Stimulated activated CD8-positive, alpha-beta memory T cell treated with anti-CD3 and anti-CD28 coated beads, Interleukin-4, amount 100 ng/mL, for 1 hour (primary cell): ENCODE measurements around the gene PDE4D.

Experiments
- DNase-seq, 2 donors: peaks; one replicate each; pipeline ENCODE4 v3.0.0-alpha.2; 2020; ENCODE audit warnings: low read depth in 2 of 2, low spot score in 1 of 2

Gene PDE4D

DNA sequence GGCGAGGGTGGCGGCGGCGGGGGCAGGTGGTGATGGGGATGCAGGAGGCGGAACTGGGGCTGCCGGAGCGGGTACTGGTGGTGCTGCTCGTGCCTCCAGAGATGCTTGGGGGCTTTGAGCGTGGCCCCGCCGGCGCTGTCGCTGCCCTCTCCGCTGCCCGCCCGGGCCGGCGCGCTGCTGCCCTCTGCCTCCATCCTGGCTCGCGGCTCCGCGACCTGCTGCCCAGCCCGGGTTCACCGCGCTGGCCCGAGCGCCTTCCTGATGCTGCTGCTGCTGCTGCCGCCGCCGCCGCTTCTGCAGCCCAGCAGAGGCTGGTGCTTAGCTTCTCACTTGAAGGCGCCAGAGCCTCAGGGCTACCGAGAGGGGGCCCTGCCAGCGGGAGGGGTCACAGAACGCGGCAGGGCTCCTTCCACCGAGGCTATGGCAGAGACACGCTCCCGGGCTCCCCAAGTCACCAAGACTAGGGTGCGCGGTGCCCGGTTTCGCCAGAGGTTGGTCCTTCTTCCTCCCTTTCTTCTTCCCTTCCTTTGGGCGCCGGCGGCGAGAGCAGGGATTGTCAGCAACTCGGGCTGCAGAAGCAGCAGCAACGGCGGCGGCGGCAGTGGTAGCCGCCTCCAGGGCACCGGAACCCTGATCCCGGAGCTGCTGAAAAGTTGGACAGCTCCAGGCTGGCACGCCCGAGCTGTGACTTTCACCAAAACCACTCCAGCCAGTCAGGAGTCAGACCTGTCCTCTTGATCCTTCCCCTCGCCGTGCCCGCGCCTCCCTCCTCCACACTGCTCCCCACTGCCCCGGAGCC, at the start of gene PDE4D:
Gene PDE4D (minus strand): TSS at position 298 of the 799 bp plus-strand sequence.
- no peak for DNase-seq

DNA sequence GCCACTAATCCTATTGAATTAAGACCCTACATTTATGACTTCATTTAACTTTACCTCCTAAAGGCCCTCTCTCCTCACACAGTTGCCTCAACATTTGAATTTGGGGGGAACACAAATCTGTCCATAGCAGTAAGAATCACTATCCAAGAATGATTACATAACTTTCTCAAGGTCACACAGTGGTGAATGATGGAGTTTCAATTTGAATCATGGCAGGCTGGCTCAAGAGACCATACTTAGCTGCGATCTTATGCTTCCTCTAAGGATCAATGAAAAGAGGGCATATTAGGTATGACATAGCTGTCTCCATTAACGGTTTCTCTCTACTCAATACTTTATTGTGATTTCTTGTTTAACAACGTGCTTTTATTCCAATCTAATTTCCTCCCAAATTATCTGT, 44.1 kb upstream of the PDE4D start:
- DNase-seq, result no peak

DNA sequence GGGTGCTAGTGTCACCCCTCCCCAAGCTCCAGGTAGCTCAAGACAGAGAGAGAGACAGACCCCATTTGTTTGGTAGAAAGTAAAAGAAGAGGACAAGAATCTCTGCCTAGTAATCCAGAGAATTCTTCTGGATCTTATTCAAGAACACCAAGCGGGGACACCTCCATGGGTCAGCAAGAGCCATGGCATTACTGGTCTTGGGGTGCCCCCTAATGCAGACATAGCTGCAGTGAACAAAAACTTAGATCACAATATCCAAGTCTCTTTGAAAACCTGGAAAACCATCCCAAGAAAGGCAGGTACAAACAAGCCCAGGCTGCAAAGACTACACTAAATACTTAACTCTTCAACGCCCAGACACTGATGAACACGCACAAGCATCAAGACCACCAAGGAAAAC, 29.9 kb upstream of the PDE4D start:
- DNase-seq, result no peak

DNA sequence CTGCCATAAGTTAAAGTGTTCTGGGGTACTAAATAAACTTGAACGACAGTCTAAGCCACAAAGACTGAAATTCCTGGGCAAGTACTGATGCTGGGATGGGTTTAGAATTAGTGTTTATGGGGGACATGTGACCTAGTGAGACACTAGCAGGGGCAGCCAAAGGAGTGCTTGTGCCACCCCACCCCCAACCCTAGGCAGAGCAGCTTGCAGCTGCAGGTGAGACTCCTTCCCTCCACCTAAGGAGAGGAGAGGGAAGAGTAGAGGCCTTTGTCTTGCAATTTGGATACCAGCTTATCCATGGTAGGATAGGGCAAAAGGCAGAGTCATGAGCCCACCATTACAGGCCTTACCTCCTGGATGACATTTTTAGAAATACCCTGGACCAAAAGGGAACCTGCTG, 28.7 kb upstream of the PDE4D start:
- DNase-seq, result no peak

DNA sequence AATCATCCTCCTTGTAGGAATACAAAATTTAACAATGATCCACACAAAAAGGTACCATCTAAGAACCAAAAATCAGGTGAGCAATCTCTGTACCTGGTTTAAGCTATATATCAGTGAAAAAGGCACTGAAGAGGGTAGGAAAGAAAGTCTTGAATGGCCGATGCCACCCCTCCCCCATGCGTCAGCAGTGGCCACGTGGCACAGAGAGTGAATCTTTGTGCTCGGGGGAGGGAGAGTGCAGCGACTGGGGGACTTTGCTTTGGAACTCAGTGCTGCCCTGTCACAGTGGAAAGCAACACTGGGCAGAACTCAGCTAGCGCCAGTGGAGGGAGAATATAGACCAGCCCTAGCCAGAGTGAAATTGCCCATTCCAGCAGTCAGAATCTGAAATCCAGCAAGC, 28.3 kb upstream of the PDE4D start:
- no peak for DNase-seq

DNA sequence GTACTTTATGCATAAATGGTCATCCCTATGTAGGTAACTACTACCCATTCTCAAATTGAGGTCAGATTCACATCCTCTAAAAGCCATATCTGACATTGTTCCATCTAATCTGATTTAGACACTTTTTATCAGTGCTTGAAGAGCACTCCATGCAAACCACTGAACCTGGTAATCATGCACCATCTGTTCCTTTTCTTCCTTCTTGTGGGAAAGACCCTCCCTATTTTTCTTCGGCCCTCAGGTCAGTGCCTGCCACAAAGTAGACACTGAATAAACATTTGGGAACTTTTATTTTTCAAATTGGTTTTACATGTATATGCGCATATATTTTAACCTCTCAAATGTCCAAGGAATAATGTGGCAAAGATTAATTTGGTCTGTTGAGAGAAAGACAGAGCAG, 26.0 kb upstream of the PDE4D start:
- no peak for DNase-seq

DNA sequence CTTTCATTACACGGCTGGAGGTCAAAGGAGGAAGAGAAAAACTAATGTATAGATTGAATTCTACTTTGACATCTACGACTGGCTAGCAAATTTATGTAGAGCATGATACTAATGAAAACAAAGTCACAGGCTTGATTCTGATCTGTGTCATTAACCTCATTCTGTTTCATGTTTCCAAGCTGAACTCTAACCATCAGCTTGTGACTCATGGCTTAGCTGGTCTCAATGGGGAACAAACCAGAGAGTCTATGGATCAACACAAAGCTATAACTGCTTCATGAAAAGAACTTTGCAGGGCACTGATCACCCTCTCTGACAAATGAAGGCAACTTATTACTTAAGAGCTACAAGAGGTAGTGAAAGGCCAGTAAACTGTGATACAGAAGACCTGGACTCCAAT, 23.6 kb upstream of the PDE4D start:
- no peak for DNase-seq

DNA sequence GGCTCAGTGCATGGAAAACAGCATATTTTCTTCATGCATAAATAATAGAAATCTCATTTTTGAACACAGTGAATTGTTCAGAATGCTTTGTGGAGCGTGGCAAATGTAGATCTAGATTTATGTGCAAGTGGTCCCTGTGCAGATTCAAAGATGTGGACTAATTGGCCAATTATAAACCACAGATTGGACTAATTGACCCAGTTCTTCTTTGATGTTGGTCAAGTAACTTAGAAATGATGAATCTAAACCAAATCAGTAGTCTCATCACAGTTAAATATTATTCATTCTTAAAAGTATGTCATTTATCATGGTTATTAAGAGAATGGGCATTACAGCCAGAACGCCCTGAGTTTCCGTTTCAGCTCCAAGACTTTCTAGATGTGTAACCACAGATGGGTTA, 11.7 kb upstream of the PDE4D start:
- no peak for DNase-seq

DNA sequence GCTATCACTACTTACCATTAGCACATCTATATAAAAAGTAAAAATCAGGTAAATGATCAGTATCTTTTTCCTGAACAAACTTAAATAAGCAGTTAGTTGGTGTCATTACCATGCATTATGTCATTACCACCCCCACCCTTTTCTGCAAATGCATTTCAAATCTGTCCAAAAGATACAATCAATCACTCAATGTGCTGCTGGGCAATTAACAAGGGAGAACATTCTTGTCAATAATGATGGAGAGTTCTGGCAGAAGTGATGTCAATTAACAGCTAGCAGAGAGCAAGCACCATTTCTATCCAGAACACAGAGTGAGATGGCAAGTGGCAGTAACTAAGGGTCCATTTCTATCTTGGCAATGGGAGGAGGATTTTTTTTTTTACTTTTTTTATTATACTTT, 3.5 kb upstream of the PDE4D start:
- DNase-seq, result no peak

DNA sequence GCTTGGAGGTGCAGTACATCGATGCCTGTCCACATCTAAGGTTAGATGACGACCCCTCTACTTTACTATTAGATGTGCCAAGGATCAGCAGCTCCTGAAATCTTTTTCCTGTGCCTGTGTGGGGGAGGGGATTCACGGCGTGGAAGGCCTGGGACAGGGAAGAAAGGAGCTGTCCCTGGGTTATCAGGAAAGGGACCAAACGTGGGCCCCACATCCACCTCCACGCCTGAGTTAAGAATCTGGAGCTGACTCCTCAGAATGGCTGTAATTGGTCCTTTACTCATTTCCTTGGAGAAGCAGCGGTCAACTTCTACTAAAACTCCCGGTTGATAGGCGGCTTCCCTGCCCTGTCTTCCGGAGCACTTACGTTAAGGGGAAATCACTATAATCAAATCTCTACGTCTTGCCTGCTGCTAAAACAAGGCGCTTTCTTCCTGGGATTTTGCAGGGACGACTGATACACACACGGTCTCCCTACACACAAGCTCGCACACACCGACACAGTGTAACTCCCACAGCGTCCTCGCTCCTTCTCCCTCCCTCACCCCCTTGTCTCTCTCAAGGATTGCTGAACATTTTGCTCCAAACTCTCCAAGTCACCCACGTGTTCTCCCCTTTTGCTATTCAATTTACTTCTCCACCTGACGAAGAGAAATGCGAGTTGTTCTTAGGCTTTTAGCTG, 1.4 kb downstream of the PDE4D start:
- no peak for DNase-seq

DNA sequence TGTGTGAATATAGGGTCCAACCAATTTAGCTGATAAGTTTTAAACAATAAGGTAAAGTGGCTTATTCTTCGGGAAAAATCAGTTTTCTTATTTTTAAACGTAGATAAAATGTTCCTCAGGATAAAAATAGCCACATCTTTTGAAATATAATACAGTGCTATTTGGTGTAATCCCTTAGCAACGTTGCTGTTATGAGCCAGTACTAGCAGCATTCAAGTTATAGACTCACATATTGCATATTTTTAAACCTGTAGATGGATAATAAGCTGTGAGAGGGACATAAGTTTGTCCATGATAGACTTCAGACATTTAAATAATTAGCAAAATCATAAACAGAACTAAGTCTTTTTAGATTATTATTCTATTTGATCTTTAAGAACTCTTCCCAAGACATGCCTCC, 6.3 kb downstream of the PDE4D start:
- no peak for DNase-seq

DNA sequence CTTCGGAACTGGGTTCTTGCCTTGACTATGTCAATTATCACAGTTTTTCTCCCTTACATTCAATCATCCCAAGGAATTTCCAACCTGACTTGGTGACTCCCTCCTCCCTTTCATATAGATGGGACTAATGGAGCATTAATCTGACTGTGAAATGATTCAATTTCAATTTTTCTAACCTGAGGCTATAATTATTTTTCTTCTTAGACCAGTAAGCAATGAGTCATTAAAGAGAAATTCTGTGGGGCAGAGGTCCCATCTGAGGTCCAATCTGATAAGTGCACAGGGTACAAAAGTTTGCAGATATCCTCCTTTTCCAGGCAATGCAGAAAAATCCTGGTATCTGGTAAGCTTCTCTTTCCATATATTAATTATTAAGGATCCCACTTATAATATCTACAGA, 18.9 kb downstream of the PDE4D start:
- DNase-seq, result no peak

DNA sequence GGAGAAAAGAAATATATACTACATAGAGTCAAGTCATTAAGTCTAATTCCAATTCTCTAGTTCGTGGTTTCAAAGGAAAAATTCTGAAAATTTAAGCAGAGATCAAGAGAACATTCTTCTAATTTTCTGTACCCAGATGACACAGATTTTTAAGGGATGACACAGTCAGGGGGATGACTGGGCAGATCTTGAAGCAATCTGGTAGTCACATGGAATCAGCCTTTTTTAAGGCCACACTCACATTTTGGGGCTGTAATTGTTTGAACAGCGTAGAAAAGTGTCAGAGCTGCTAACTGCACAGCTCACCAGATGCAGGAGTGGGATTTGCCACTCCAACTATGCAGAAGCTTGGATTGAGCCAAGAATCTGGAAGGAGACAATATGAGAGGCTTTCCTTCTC, 20.4 kb downstream of the PDE4D start:
- no peak for DNase-seq

DNA sequence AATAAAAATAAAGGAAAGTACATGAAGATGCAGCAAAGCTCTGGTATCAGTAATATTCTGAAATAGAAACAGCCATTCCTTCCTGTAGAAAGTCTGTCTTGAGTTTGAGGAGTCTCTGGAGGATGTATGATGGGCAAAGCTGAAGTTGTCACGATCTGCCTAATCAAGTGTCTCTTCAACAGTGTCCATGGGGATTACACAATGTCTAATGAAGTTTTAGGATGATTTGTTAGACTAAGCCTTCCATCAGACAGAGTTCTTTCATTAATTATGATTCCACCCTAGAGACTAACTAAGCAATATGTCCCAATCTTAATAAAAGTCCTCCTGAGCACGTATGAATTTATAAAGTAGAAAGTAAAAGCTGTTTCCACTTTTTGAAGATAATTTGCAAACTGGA, 26.9 kb downstream of the PDE4D start:
- no peak for DNase-seq

DNA sequence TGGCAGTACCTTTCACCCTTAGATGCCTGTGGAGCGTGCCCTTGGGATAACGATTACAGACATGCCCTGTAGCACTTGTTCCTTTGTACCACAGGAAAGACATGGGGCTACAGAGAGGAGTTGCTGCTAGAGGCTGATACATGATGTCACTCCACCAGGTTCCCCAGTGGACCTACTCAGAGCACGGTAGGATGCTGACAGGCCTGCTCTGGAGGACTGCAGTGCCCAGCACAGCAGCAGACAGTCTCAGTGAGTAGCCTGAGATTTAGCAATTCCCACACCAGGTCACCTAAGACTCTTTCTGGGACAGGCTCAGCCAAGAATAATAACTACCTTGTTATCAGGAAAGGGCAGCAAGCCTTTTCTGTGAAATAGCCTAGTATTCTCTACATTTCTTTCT, 28.8 kb downstream of the PDE4D start:
- DNase-seq, result no peak

DNA sequence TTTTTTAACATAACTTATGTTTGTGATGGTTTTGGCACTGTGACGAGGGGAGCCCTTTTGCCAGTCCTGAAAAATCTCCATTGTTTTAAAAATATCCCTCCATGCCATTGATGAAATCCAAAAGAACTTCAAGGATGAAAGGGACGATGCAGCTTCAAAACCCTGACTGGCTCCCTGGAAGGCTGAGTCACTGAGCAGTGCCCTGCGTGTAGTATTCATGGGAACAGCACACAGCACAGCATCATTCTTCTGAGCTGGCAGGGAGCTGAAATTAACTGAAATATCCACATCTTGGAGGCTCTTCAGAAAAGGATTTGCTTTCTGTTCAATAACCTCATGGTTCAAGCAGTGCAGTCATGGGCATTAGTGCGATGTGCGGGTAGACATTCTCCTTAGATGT, 29.7 kb downstream of the PDE4D start:
- DNase-seq, result no peak

DNA sequence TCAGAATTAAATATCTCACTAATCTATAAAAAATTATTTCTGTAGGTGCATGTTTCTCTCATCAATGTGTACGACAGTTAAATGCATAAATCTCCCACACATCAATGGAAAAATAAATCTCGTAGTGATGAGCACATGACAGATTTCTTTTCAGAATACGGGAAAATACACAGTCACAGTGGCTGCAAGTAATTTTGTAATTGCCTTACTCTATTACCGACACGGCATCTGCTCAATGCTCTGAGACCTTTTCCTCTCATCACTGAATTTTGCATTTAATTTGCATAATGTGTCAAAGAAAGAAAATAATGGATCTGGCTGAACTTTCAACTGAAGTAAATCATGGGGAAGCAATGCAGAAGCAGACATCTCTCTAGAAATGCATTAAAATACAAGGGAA, 37.2 kb downstream of the PDE4D start:
- DNase-seq, result no peak

DNA sequence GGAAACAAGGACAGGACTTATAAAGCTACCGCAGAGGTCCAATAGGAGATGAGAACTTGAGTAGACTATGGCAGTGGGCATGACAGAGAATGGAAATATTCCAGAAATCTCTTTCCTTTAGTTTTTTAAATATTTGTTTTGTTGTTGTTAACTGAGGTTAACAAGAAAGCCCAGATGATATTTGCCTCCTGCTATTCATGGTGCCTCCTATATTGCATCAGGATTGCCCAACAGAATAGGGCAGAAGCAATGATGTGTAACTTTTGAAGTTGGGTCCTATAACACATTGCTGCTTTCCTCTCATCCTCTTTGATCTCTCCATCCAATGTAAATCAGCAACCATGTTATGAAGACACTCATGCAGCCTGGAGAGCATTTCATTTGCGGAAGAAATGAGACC, 42.8 kb downstream of the PDE4D start:
- DNase-seq, result no peak

DNA sequence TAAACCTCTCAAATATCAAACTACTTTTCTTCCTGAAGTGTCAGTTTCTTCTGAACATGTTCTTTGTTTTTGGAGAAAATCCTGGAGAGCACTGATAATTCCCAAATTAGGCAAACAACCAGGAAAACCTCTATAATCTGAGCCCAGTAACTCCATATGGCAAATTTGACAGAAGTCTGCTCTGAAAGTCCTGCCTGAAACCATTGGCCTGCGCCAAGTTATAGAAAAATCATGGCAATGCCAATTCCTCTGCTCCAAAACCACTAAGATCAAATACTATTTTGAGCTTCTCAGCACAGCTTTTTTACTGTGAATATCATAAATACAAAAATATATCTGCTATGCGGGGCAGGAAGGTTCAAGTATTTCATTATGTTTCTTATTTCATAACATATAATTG, 45.9 kb downstream of the PDE4D start:
- no peak for DNase-seq

DNA sequence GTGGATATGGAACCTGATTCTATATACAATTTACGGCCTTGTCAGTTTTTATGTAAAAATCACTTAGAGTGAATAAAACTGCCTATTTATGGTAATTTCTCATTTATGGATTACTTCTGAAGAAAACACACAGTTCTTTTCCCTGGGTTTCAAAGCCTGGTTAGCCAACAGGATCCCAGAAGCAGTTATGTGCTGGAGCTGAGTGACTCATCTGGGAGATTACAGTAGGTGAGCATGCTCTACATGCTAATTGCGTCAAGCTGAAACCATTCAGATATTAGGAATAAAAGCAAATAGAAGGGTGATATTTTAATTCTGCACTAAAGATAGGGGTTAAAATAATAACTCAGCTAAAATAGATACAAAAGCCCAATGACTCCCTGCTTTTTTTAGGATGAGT, 47.8 kb downstream of the PDE4D start:
- no peak for DNase-seq

DNA sequence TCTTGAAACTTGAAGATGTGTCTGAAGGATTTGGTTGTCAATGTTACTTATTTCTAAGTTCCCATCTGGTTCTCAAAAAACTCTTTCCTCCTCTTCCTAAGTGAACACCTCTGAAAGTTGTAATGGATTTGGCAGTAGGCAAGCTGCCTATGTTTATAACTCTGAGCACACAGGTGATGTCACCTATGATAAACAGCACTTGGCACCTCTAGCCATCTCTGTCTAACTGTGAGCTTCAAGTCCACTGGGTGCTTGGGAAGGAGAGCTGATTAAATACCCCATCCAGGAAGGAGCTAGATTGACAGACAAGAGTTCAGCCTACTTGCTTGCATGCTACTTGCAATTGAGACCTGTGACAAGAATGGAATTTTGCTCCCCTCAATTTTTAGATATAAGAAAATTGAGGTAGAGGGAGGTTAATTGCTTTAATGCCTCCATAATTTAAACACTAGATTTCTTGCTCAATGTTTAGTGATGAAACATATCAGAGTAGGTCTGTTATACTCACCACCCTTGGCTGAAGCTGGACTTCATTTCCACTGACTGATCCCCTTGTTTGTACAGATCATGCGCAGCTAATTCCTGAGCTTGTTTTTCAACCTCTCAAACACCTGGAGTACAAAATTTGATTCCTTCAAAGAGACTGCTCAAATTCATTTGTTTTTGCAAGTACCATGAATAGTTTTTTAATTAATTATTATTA, 49.9 kb downstream of the PDE4D start:
- DNase-seq, result no peak

DNA sequence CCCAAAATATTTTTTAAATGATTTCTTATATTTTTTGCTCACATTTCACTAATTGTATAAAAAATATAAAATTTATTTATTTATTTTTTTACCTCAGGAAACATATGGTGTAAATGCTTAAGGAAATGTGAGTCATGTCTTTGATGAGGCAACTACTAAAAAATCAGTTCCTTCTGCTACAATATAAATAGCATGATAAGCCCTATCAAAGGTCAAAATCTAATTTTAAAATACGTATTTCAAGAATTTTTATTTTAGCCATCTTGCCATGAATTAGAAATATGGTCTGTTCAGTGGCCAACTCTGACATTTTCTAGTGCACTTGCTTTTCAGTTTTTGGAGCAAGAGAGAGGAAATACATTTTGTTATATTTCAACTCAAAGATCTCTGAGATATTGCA, 50.5 kb downstream of the PDE4D start:
- DNase-seq, result no peak
